GM12892 (cell line): ENCODE measurements around the gene PRMT2.

Source experiments
- POLR2A ChIP-seq: IDR thresholded peaks from 2 replicates; pipeline ENCODE4 v1.6.1; 2011; ENCODE audit warnings: low read depth, low read length, control low read depth
- POLR2AphosphoS5 ChIP-seq: IDR thresholded peaks from 2 replicates; pipeline ENCODE4 v1.6.1; 2011; ENCODE audit warnings: low read depth, low read length, control low read depth
- TAF1 ChIP-seq: IDR thresholded peaks from 2 replicates; pipeline ENCODE4 v1.6.1; 2011; ENCODE audit warnings: low read depth, mild to moderate bottlenecking, control low read depth, low read length, borderline replicate concordance

DNA sequence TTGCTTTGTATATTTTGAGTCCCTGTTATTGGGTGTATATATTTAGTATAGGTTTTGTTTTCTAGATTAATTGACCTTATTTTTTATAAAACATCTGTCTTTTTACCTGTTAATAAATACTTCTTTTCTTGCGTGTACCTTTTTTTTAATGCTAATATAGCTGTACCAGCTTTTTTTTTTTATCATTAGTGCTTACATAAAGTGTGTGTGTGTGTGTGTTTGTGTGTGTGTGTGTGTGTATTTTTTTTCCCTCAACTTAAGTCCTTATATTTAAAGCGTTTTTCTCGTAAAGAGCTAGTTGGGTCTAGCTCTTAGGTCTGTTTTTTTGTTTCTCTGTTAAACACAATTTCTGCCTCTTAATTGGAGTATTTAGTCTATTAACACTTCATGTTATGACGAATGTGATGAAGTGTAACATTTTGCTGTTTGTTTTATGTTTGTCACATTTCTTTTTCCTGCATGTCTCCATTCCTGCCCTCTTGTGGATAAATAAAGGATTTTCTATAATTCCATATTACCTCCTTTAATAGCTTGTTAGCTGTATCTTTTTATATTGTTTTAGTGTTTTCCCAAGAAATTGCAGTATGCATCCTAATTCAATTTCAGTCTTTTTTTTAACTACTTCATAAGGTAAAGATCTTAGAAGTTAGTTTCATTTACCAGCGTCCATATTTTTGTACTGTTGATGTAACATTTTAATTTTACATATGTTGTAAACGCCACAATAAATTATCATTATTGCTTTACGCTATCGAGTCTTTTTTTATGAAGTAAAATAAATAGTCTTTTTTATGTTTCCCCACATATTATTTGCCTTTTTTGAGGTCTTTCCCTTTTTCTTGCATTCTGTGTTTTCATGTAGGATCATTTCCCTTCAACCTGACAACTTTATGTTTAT lies 4.3 kb downstream of the PRMT2 start:
- TF ChIP-seq POLR2A (no peak), POLR2AphosphoS5 (no peak), TAF1 (no peak)
